HG03520 (cell line): Measurements from ENCODE around the gene LY86.

Experiments used
- ATAC-seq: cut with Tn5 transposase; IDR thresholded peaks from one replicate; pipeline ENCODE4 v1.9.1; 2021; ENCODE audit warnings: mild to moderate bottlenecking, moderate library complexity; ENCODE audit not compliant: unreplicated experiment

LY86 gene

GRCh38 chr6:6619021-6619794 lies 30.7 kb downstream of the LY86 start:
- ATAC-seq, result no peak

- ATAC-seq, result no peak
Observed at GRCh38 chr6:6620766-6621425, 32.4 kb downstream of the LY86 start.

- no peak for ATAC-seq
Observed at GRCh38 chr6:6622501-6622900, 34.0 kb downstream of the LY86 start.

GRCh38 chr6:6623553-6623952 lies 35.0 kb downstream of the LY86 start:
- no peak for ATAC-seq

GRCh38 chr6:6624269-6624990 lies 35.9 kb downstream of the LY86 start:
- ATAC-seq, result no peak

GRCh38 chr6:6626187-6626586 lies 37.7 kb downstream of the LY86 start:
- ATAC-seq, result no peak

- no peak for ATAC-seq
Observed at GRCh38 chr6:6629402-6629801, 40.9 kb downstream of the LY86 start.

GRCh38 chr6:6631053-6631452 lies 42.5 kb downstream of the LY86 start:
- no peak for ATAC-seq

- no peak for ATAC-seq
Observed at GRCh38 chr6:6631534-6632276, 43.2 kb downstream of the LY86 start.

GRCh38 chr6:6633898-6634734 lies 45.6 kb downstream of the LY86 start:
- ATAC-seq, result no peak

- ATAC-seq, result no peak
Observed at GRCh38 chr6:6634735-6635075, 46.2 kb downstream of the LY86 start.

GRCh38 chr6:6635291-6635690 lies 46.8 kb downstream of the LY86 start:
- ATAC-seq, result peak; percentile 52

GRCh38 chr6:6635869-6636268 lies 47.3 kb downstream of the LY86 start:
- ATAC-seq, result peak; percentile 55

- no peak for ATAC-seq
Observed at GRCh38 chr6:6639572-6639971, 51.1 kb downstream of the LY86 start.

- no peak for ATAC-seq
Observed at GRCh38 chr6:6640926-6641325, 52.4 kb downstream of the LY86 start.

- peak; percentile 85 for ATAC-seq
Observed at GRCh38 chr6:6643398-6643797, 54.9 kb downstream of the LY86 start.

- ATAC-seq, result no peak
Observed at GRCh38 chr6:6645261-6645917, 56.9 kb downstream of the LY86 start.

GRCh38 chr6:6646384-6646783 lies 57.9 kb downstream of the LY86 start:
- no peak for ATAC-seq

- no peak for ATAC-seq
Observed at GRCh38 chr6:6646859-6647258, 58.3 kb downstream of the LY86 start.
